Measurements from ENCODE around the gene TBC1D19.

DNA sequence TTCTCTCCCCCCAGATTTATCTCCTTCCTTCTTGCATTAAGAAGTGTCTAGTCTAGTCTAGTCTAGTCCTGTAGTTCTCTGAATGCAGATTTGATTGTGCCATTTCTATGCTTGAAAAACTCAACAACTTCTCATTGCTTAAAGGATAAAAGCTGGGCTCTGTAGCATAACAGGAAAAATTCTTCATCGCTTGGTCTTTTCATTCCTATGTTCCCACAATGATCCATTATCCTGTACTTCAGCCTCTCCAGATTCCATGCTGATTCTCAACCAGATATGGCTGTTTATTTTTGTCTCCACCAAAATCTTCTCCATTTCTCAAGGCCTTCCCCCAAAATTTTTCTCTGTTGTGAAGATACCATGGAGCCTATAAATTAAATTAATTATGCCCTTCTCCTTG is 173.9 kb downstream of the TBC1D19 start:
- TF ChIP-seq POLR2A (IDR thresholded peaks at IDR 0.05) (no peak), POLR2AphosphoS5 (IDR thresholded peaks at IDR 0.05) (no peak)
- TF ChIP-seq, protein P1, sequence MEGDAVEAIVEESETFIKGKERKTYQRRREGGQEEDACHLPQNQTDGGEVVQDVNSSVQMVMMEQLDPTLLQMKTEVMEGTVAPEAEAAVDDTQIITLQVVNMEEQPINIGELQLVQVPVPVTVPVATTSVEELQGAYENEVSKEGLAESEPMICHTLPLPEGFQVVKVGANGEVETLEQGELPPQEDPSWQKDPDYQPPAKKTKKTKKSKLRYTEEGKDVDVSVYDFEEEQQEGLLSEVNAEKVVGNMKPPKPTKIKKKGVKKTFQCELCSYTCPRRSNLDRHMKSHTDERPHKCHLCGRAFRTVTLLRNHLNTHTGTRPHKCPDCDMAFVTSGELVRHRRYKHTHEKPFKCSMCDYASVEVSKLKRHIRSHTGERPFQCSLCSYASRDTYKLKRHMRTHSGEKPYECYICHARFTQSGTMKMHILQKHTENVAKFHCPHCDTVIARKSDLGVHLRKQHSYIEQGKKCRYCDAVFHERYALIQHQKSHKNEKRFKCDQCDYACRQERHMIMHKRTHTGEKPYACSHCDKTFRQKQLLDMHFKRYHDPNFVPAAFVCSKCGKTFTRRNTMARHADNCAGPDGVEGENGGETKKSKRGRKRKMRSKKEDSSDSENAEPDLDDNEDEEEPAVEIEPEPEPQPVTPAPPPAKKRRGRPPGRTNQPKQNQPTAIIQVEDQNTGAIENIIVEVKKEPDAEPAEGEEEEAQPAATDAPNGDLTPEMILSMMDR (IDR thresholded peaks at IDR 0.05): no peak
